ENCODE results near the gene PDLIM4.

The PDLIM4 gene

GRCh38 chr5:132310141-132310834 lies 52.8 kb downstream of the PDLIM4 start:
- no peak for DNase-seq

DNA sequence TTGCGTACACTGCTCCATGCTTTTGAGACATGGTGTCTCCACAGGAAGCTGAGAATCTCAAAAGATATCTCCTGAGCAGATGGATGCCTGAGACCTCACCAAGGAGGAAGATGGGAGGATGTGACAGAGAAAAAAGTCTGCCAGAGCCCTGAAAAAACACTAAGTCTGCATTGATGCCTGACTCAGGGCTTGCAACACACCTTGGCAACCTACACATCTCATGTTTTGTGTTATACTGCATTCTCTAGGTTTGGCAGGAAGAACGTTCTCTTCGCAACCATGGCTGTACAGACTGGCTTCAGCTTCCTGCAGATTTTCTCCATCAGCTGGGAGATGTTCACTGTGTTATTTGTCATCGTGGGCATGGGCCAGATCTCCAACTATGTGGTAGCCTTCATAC lies 55.9 kb downstream of the PDLIM4 start:
- DNase-seq = no peak

DNA sequence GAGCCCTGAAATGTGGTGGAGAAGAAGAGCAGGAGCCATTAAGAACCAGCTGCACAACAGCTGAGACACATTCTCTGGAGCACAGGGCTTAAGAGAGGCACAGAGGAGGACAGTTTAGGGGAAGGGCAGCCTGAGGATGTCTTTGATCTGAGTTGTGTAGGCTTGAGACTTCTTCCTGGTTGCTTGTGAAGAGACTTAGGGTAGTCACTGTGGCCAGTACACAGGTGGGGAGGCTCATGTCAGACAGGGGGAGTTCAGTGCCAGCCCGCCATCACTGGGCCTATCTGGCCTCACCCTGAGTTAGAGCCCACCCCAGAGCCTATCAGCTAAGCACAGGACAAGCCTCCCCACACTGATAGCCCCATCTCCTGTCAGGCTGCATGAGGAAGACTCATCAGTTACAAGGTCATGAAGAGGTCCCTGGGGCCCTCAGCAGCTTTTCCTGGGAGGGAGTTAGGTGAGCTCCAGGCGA lies 56.5 kb downstream of the PDLIM4 start:
- DNase-seq = no peak

GRCh38 chr5:132315529-132316067 lies 58.1 kb downstream of the PDLIM4 start:
- no peak for DNase-seq

DNA sequence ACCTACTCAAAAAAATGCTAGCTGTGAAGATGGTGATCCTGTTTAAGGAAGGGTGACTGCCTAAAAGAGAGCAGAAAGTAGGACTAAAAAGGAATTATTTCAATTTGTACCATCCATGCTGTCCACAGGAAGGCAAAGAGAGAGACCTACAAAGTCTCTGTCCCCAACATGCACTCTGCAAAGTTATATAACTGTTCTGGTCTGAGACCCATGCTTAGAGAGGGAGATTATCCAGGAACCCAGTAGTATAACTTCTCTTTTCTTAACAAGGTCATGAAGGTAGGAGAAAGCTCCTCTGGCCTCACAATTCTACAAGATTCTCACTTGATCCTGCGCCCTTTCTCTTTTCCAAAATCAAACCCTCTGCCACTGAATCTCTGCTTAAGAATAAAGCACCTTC lies 62.5 kb downstream of the PDLIM4 start:
- no peak for DNase-seq

- no peak for DNase-seq
Observed at GRCh38 chr5:132321109-132321721, 63.7 kb downstream of the PDLIM4 start.

DNA sequence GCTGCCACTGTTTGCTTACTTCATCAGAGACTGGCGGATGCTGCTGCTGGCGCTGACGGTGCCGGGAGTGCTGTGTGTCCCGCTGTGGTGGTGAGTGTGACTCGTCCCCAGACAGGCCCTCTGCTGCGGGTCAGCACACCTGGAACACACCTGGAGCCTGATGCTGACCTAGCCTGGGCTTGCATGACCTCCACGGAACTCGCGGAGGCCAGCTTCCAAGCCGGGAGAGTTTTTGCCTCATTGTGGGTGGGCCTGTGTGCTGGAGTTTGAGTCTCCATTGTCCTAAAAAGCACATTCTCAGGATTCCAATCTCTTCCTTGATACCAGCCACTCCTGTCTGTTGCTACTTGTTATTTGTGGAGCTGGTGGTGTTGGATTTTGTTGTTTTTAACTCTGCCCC lies 64.8 kb downstream of the PDLIM4 start:
- DNase-seq = no peak
